Diencephalon (tissue), 1 donor: ENCODE measurements around the gene RBM6. TPM values are rescaled to one million over a fixed set of nuclear protein-coding genes. Genes with fewer than 3 reads are reported as not detected.

Experiments used
- total RNA-seq: library from RNA; depleted of rRNA; stranded (reverse); fragments of >200 nt; gene quantifications from one replicate; pipeline ENCODE4 v1.2.3, GENCODE V29; 2014

The RBM6 gene, protein sequence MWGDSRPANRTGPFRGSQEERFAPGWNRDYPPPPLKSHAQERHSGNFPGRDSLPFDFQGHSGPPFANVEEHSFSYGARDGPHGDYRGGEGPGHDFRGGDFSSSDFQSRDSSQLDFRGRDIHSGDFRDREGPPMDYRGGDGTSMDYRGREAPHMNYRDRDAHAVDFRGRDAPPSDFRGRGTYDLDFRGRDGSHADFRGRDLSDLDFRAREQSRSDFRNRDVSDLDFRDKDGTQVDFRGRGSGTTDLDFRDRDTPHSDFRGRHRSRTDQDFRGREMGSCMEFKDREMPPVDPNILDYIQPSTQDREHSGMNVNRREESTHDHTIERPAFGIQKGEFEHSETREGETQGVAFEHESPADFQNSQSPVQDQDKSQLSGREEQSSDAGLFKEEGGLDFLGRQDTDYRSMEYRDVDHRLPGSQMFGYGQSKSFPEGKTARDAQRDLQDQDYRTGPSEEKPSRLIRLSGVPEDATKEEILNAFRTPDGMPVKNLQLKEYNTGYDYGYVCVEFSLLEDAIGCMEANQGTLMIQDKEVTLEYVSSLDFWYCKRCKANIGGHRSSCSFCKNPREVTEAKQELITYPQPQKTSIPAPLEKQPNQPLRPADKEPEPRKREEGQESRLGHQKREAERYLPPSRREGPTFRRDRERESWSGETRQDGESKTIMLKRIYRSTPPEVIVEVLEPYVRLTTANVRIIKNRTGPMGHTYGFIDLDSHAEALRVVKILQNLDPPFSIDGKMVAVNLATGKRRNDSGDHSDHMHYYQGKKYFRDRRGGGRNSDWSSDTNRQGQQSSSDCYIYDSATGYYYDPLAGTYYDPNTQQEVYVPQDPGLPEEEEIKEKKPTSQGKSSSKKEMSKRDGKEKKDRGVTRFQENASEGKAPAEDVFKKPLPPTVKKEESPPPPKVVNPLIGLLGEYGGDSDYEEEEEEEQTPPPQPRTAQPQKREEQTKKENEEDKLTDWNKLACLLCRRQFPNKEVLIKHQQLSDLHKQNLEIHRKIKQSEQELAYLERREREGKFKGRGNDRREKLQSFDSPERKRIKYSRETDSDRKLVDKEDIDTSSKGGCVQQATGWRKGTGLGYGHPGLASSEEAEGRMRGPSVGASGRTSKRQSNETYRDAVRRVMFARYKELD
- total RNA-seq, result 93.7 TPM

GRCh38 chr3:49939858-49940666, at the start of gene RBM6:
Gene RBM6, plus strand, starts transcription at chr3:49940150. Its CDS starts 22,492 bp downstream, at chr3:49962642.

GRCh38 chr3:49903451-49904424, 36.2 kb upstream of the RBM6 start, which contains the start of gene MST1R:
Gene MST1R, minus strand, starts transcription at chr3:49903873. Its CDS starts 264 bp downstream, at chr3:49903609.

GRCh38 chr3:49929291-49930167, 10.4 kb upstream of the RBM6 start, which contains the start of gene MON1A:
Gene MON1A, minus strand, starts transcription at chr3:49929811. Its CDS starts 16,465 bp downstream, at chr3:49913346.

DNA sequence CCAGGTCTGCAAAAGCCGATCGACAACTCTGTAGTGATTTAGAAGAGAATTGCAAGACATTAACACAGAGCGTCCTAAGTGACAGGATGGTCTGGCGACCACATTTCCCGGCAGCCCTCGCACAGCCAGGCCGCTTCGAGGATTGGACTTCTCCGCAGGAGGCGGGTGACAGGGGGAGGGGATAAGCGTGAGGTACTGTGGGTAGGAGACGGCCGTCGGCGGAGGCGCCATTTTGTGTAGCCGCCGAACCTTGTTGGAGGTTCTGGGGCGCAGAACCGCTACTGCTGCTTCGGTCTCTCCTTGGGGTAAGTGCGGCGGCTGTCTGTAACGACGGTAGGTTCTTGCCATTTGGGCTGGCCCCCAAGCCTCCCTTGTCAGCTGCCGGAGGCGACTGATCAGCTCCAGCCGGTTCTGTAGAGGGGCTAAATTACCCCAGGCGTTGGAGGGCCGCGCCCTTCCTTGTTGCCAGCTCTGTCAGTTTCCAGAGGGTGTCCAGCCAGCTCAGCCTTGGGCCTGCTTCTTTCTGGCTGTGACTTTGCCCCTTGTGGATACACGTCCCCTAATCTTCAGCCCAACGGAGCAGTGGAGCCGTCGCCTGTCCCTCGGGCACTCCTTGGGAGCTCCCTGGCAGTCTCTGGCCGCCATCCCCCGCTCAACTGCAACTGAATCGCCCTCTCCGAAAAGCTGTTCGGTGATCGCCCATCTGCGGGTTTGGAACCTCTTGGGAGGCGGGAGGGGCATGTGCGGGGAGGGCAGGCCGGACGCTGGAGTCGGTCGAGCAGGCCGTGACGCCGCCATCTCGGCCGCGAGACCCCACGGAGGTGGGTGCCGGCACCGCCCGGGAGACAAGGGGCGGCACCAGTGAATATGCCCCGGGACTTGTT, 149.0 kb downstream of the RBM6 start, which contains the start of gene RBM5:
Gene RBM5, plus strand, starts transcription at position 195 of the 884 bp plus-strand sequence. CDS start 1,516 bp downstream, outside the sequence.

Other genes starting within 250 kb of the RBM6 start
- 0.92 TPM for gene AMIGO3, start 220.5 kb upstream of the RBM6 start, total RNA-seq
- gene GMPPB, start 216.2 kb upstream of the RBM6 start, total RNA-seq, result 11.1 TPM
- gene IP6K1, start 153.6 kb upstream of the RBM6 start, total RNA-seq, result 55.8 TPM
- 0.23 TPM for gene CDHR4, start 140.3 kb upstream of the RBM6 start, total RNA-seq
- gene INKA1, start 136.9 kb upstream of the RBM6 start, total RNA-seq, result 5.1 TPM
- 8.3 TPM for gene UBA7, start 126.2 kb upstream of the RBM6 start, total RNA-seq
- 4.4 TPM for gene TRAIP, start 83.6 kb upstream of the RBM6 start, total RNA-seq
- 144 TPM for gene CAMKV, start 70.2 kb upstream of the RBM6 start, total RNA-seq
- 0.92 TPM for gene MST1R, start 36.3 kb upstream of the RBM6 start, total RNA-seq
- gene MON1A, start 10.3 kb upstream of the RBM6 start, total RNA-seq, result 14.3 TPM
- gene RBM5, start 148.8 kb downstream of the RBM6 start, total RNA-seq, result 245 TPM
- 7.8 TPM for gene SEMA3F, start 215.2 kb downstream of the RBM6 start, total RNA-seq